Measurements from ENCODE around the gene BCL2. TPM values are rescaled to one million over a fixed set of nuclear protein-coding genes. Genes with fewer than 3 reads are reported as not detected.

Gene BCL2
- total RNA-seq, 4 donors from 2014 or later: 10.7 to 37.3 (median 24.2) TPM

GRCh38 chr18:63302220-63302619 is 17.3 kb downstream of the BCL2 start:
- Histone ChIP-seq H3K9me3 (no peaks in the 10 kb centered on the region), H3K27me3 (no peaks in the 10 kb centered on the region), H3K4me1 (peaks cover 37% of the 10 kb centered on the region), H3K27ac (peak overlapping the region; percentile 9), H3K4me3 (no peak overlapping the region), H3K36me3 (no peaks in the 10 kb centered on the region)
- TF ChIP-seq POLR2AphosphoS5 (IDR thresholded peaks at IDR 0.05): no peak
- TF ChIP-seq POLR2A (IDR thresholded peaks at IDR 0.05): no peak
- TF ChIP-seq, protein P1, sequence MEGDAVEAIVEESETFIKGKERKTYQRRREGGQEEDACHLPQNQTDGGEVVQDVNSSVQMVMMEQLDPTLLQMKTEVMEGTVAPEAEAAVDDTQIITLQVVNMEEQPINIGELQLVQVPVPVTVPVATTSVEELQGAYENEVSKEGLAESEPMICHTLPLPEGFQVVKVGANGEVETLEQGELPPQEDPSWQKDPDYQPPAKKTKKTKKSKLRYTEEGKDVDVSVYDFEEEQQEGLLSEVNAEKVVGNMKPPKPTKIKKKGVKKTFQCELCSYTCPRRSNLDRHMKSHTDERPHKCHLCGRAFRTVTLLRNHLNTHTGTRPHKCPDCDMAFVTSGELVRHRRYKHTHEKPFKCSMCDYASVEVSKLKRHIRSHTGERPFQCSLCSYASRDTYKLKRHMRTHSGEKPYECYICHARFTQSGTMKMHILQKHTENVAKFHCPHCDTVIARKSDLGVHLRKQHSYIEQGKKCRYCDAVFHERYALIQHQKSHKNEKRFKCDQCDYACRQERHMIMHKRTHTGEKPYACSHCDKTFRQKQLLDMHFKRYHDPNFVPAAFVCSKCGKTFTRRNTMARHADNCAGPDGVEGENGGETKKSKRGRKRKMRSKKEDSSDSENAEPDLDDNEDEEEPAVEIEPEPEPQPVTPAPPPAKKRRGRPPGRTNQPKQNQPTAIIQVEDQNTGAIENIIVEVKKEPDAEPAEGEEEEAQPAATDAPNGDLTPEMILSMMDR (IDR thresholded peaks at IDR 0.05): no peak
- no peak for TF ChIP-seq EP300 (IDR thresholded peaks at IDR 0.05)
- no peak for DNase-seq (ENCODE audit: low spot score in 2 of 2)
- WGBS: 50% methylated on average over 4 of the region's 4 CpGs

GRCh38 chr18:63301434-63301833 is 18.1 kb downstream of the BCL2 start:
- H3K9me3 ChIP-seq: no peaks in the 10 kb centered on the region

DNA sequence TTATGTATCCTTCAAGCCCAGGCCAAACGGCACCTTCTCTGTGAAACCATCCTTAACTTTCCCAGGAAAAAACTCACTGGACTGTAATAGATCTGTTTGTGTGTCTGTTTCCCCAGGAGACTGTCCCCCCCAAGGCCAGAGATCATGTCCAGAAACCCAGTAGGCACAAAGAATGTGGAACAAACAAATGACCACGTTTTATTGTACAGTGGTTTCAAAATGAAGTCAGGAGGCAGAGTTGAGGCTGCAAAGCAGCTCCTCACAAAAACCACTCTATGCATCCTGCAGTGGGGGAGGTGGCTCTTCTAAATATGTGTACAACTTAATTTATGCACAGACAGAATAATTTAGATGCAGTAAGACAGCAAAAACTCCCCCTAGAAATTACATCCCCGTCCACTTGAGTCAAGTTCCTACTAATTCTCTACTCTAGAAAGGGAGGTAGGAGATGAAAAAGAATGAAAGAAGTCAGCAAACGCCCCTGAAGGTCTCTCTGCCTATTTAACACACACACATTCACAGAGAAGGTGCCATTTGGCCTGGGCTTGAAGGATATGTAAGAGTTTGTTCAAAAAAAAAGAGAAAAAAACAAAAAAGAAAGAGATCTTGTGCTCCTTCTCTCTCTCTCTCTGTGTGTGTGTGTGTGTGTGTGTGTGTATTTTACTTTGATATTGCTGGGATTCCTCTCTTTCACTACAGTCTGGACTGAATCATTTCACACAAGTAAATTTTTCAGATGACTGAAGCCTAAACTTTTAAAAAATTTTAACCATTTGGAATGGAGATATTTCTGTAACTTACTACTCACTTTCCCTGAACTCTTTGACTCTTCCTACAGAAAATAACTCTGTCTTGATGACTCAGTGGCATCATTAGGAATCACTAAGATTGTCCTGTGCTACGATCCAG is 19.5 kb downstream of the BCL2 start:
- Histone ChIP-seq H3K36me3 (no peaks in the 10 kb centered on the region), H3K9me3 (no peaks in the 10 kb centered on the region), H3K4me3 (no peak overlapping the region), H3K27ac (no peak overlapping the region), H3K4me1 (peaks cover 32% of the 10 kb centered on the region), H3K27me3 (no peaks in the 10 kb centered on the region)
- TF ChIP-seq EP300 (IDR thresholded peaks at IDR 0.05): no peak
- TF ChIP-seq POLR2AphosphoS5 (IDR thresholded peaks at IDR 0.05): no peak
- no peak for TF ChIP-seq POLR2A (IDR thresholded peaks at IDR 0.05)
- TF ChIP-seq, protein P1 (IDR thresholded peaks at IDR 0.05): no peak
- 75% methylated on average over 5 of the region's 5 CpGs for WGBS
- DNase-seq (ENCODE audit: low spot score in 2 of 2): no peak

More at GRCh38 chr18:63301434-63301833, 18.1 kb downstream of the BCL2 start:
- Histone ChIP-seq H3K4me3 (no peak overlapping the region), H3K27me3 (no peaks in the 10 kb centered on the region), H3K4me1 (peaks cover 35% of the 10 kb centered on the region), H3K27ac (peak overlapping the region; percentile 9), H3K36me3 (no peaks in the 10 kb centered on the region)
- TF ChIP-seq POLR2AphosphoS5 (IDR thresholded peaks at IDR 0.05): no peak
- no peak for TF ChIP-seq POLR2A (IDR thresholded peaks at IDR 0.05)
- no peak for TF ChIP-seq EP300 (IDR thresholded peaks at IDR 0.05)
- TF ChIP-seq, protein P1 (IDR thresholded peaks at IDR 0.05): no peak
- 59% methylated on average over 9 of the region's 9 CpGs for WGBS
- no peak for DNase-seq (ENCODE audit: low spot score in 2 of 2)

- TF ChIP-seq, protein P1 (IDR thresholded peaks at IDR 0.05): no peak
- TF ChIP-seq EP300 (IDR thresholded peaks at IDR 0.05) (no peak), POLR2A (IDR thresholded peaks at IDR 0.05) (no peak), POLR2AphosphoS5 (IDR thresholded peaks at IDR 0.05) (no peak)
- H3K4me1 ChIP-seq: peaks cover 33% of the 10 kb centered on the region
- H3K27ac ChIP-seq: no peak overlapping the region
- H3K9me3 ChIP-seq: no peaks in the 10 kb centered on the region
- no peaks in the 10 kb centered on the region for H3K36me3 ChIP-seq
- WGBS: 85% methylated on average over 9 of the region's 9 CpGs
- no peak for DNase-seq (ENCODE audit: low spot score in 2 of 2)
- no peaks in the 10 kb centered on the region for H3K27me3 ChIP-seq
- H3K4me3 ChIP-seq: no peak overlapping the region
Measured at GRCh38 chr18:63298400-63299365, 20.9 kb downstream of the BCL2 start.
